NCI-H146 treated with DMSO at 0.1 percent for 48 hours (cell line): ENCODE measurements around the gene RNF125.
A peak's percentile ranks its signal among the peaks of the same experiment; 100 is the strongest.
"Not testable (repeated sequence)": the region's sequence is repeated elsewhere in the genome, so short reads cannot be mapped to it uniquely, and the experiment has no call there.

Experiments
- DNase-seq: peaks from one replicate; lab custom pipeline; 2025; ENCODE audit not compliant: unreplicated experiment; lab: John Stamatoyannopoulos, UW

RNF125 gene

GRCh38 chr18:32018331-32019250 lies at the start of gene RNF125:
Gene RNF125, plus strand, starts transcription at chr18:32018825. Its CDS starts 39 bp downstream, at chr18:32018864.
- DNase-seq = peak; percentile 66

- no peak for DNase-seq
Observed at GRCh38 chr18:31970617-31971016, 48.0 kb upstream of the RNF125 start.

- DNase-seq = no peak
Observed at GRCh38 chr18:31973929-31974546, 44.6 kb upstream of the RNF125 start.

GRCh38 chr18:31976242-31976641 lies 42.4 kb upstream of the RNF125 start:
- DNase-seq = peak; percentile 10

GRCh38 chr18:31977270-31977872 lies 41.3 kb upstream of the RNF125 start:
- peak; percentile 27 for DNase-seq

GRCh38 chr18:31978616-31979015 lies 40.0 kb upstream of the RNF125 start:
- no peak for DNase-seq

- DNase-seq = no peak
Observed at GRCh38 chr18:31979714-31980113, 38.9 kb upstream of the RNF125 start.

- DNase-seq = no peak
Observed at GRCh38 chr18:31980863-31981262, 37.8 kb upstream of the RNF125 start.

GRCh38 chr18:31983020-31983419 lies 35.6 kb upstream of the RNF125 start:
- DNase-seq = no peak

- DNase-seq = no peak
Observed at GRCh38 chr18:31983976-31984375, 34.6 kb upstream of the RNF125 start.

- DNase-seq = no peak
Observed at GRCh38 chr18:31990823-31991222, 27.8 kb upstream of the RNF125 start.

- DNase-seq = no peak
Observed at GRCh38 chr18:31996007-31996406, 22.6 kb upstream of the RNF125 start.

GRCh38 chr18:31998880-31999412 lies 19.7 kb upstream of the RNF125 start:
- no peak for DNase-seq

GRCh38 chr18:32001141-32001540 lies 17.5 kb upstream of the RNF125 start:
- DNase-seq = not testable (repeated sequence)

- DNase-seq = not testable (repeated sequence)
Observed at GRCh38 chr18:32003822-32004221, 14.8 kb upstream of the RNF125 start.

- DNase-seq = no peak
Observed at GRCh38 chr18:32010124-32010721, 8.4 kb upstream of the RNF125 start.

- no peak for DNase-seq
Observed at GRCh38 chr18:32011193-32011592, 7.4 kb upstream of the RNF125 start.

- no peak for DNase-seq
Observed at GRCh38 chr18:32019251-32019948, 775 bp downstream of the RNF125 start.

- not testable (repeated sequence) for DNase-seq
Observed at GRCh38 chr18:32019949-32020625, 1.5 kb downstream of the RNF125 start.
